Smooth muscle cell (in vitro differentiated cells): ENCODE results near the gene MPV17L2. TPM values are rescaled to one million over a fixed set of nuclear protein-coding genes. Genes with fewer than 3 reads are reported as not detected.

Experiments used
- DNase-seq: peaks from one replicate; lab custom pipeline; 2025; ENCODE audit not compliant: unreplicated experiment; lab: John Stamatoyannopoulos, UW
- H2AFZ ChIP-seq: fragments of 200-600 bp; sonication (generic); 2 replicates; pipeline ENCODE4 v1.6.0; 2016; ENCODE audit warnings: antibody characterized with exemption, low read depth, mild to moderate bottlenecking
- H3F3A ChIP-seq: fragments of 200-600 bp; sonication (generic); 2 replicates; pipeline ENCODE4 v1.6.0; 2017; ENCODE audit warnings: antibody characterized with exemption, low read depth
- H3K27ac ChIP-seq: fragments of 200-600 bp; sonication (generic); 2 replicates; pipeline ENCODE4 v1.5.1; 2016; ENCODE audit warnings: low read depth, mild to moderate bottlenecking
- H3K27me3 ChIP-seq: fragments of 200-600 bp; sonication (generic); 2 replicates; pipeline ENCODE4 v1.6.1; 2016; ENCODE audit warnings: low read depth, mild to moderate bottlenecking
- H3K36me3 ChIP-seq: fragments of 200-600 bp; sonication (generic); 2 replicates; pipeline ENCODE4 v1.5.1; 2016; ENCODE audit warnings: low read depth
- H3K4me1 ChIP-seq: fragments of 200-600 bp; sonication (generic); 2 replicates; pipeline ENCODE4 v1.5.1; 2016; ENCODE audit warnings: low read depth
- H3K4me2 ChIP-seq: fragments of 200-600 bp; sonication (generic); 2 replicates; pipeline ENCODE4 v1.6.0; 2016; ENCODE audit warnings: mild to moderate bottlenecking
- H3K4me3 ChIP-seq: fragments of 200-600 bp; sonication (generic); 2 replicates; pipeline ENCODE4 v1.5.1; 2016; ENCODE audit warnings: mild to moderate bottlenecking
- H3K79me2 ChIP-seq: fragments of 200-600 bp; sonication (generic); 2 replicates; pipeline ENCODE4 v1.6.0; 2016; ENCODE audit warnings: low read depth, mild to moderate bottlenecking
- H3K9ac ChIP-seq: fragments of 200-600 bp; sonication (generic); 2 replicates; pipeline ENCODE4 v1.6.0; 2016; ENCODE audit warnings: low read depth
- H3K9me3 ChIP-seq: fragments of 200-600 bp; sonication (generic); replicated peaks from 2 replicates; pipeline ENCODE4 v1.5.1; 2016; ENCODE audit warnings: low read depth
- H4K20me1 ChIP-seq: fragments of 200-600 bp; sonication (generic); 2 replicates; pipeline ENCODE4 v1.6.0; 2016; ENCODE audit warnings: low read depth
- CTCF ChIP-seq: fragments of 200-600 bp; sonication (generic); IDR thresholded peaks from 2 replicates; pipeline ENCODE4 v1.5.1; 2017; ENCODE audit warnings: borderline replicate concordance, mild to moderate bottlenecking, antibody characterized with exemption; ENCODE audit not compliant: insufficient read depth, poor library complexity, severe bottlenecking
- WGBS: methylation state at CpG from one replicate; pipeline ENCODE4 v1.1.7; 2016; ENCODE audit warnings: low lambda C conversion rate; 5-methylcytosine and 5-hydroxymethylcytosine counted together
- polyA plus RNA-seq: library from polyadenylated mRNA; unstranded; fragments of >200 nt; fragmentation: Nextera tagmentation; extraction: Ambion mirVana; gene quantifications from 2 replicates; pipeline ENCODE4 v1.2.1, GENCODE V29; 2016
- total RNA-seq: library from RNA; depleted of rRNA; stranded (reverse); fragments of >200 nt; gene quantifications from 2 replicates; pipeline ENCODE4 v1.2.3, GENCODE V29; 2014

MPV17L2 gene
- total and polyA plus RNA-seq, 2 experiments from 2014 or later = 11.6 to 28.7 TPM

DNA sequence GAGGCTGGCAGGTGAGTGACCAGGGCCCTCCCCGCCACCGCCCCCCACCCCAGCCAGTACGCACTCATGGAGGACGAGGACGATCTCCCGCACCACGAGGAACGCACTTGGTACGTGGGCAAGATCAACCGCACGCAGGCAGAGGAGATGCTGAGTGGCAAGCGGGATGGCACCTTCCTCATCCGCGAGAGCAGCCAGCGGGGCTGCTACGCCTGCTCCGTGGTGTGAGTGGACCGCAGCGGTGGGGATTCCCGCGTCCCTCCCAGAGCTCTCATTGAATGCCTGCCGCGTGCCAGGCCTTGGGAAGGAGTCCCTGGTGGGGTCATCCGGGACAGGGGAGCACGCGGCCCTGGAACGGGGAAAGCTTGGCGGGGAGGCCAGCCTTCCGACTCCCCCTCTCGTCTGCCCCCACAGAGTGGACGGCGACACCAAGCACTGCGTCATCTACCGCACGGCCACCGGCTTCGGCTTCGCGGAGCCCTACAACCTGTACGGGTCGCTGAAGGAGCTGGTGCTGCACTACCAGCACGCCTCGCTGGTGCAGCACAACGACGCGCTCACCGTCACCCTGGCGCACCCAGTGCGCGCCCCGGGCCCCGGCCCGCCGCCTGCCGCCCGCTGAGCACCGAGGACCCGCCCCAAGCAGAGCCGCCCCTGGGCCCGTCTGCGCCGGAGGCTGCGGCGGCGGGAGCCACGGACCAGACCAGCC, 24.2 kb upstream of the MPV17L2 start:
- no peaks in the 10 kb centered on the region for H3K4me1 ChIP-seq
- H3K4me3 ChIP-seq = no peak overlapping the region
- no peaks in the 10 kb centered on the region for H3F3A ChIP-seq
- H3K9ac ChIP-seq = no peak overlapping the region
- WGBS = 98% methylated on average over 36 of the region's 66 CpGs
- H3K27ac ChIP-seq = no peak overlapping the region
- TF ChIP-seq CTCF = no peak
- H3K4me2 ChIP-seq = no peak overlapping the region
- no peak overlapping the region for H2AFZ ChIP-seq
- no peaks in the 10 kb centered on the region for H4K20me1 ChIP-seq
- H3K36me3 ChIP-seq = no peaks in the 10 kb centered on the region
- no peak for DNase-seq
- H3K9me3 ChIP-seq = no peaks in the 10 kb centered on the region
- H3K79me2 ChIP-seq = no peaks in the 10 kb centered on the region
- no peaks in the 10 kb centered on the region for H3K27me3 ChIP-seq

DNA sequence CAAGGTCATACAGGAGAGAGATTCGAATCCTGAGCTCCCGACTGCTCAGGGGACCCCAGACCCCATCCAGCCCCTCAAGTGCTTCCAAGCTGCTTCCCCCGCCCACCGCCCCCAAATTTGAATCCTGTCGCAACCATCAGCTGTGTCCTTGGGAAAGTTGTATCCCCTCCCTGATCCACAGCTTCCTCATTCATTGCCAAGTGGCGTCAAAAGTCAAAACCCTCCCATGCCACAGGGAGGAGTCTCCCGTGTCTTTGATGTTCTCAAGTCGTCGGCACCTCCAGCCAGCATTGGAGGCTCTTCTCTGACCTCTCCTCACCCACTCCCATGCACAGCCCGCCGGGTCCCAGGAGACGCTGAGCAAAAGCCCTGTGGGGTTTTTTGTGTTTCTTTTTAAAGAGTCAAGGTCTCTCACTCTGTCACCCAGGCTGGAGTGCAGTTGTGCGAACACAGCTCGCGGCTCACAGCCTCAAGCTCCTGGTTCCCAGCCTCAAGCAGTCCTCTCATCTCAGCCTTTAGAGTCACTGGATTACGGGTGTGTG, 22.2 kb upstream of the MPV17L2 start:
- H3K27me3 ChIP-seq = peaks cover 11% of the 10 kb centered on the region
- WGBS = 85% methylated on average over 13 of the region's 16 CpGs

GRCh38 chr19:18171605-18172327, 21.3 kb upstream of the MPV17L2 start:
- no peaks in the 10 kb centered on the region for H3K4me1 ChIP-seq
- no peak overlapping the region for H3K27ac ChIP-seq
- no peaks in the 10 kb centered on the region for H3K36me3 ChIP-seq
- no peaks in the 10 kb centered on the region for H3K9me3 ChIP-seq
- H2AFZ ChIP-seq = no peak overlapping the region
- no peak for DNase-seq
- no peaks in the 10 kb centered on the region for H4K20me1 ChIP-seq
- no peak overlapping the region for H3K4me2 ChIP-seq
- H3K4me3 ChIP-seq = no peak overlapping the region
- H3F3A ChIP-seq = no peaks in the 10 kb centered on the region
- H3K27me3 ChIP-seq = peaks cover 11% of the 10 kb centered on the region
- no peak for TF ChIP-seq CTCF
- H3K79me2 ChIP-seq = no peaks in the 10 kb centered on the region
- H3K9ac ChIP-seq = no peak overlapping the region
- 96% methylated on average over 8 of the region's 8 CpGs for WGBS

More for the DNA sequence above, 22.2 kb upstream of the MPV17L2 start:
- no peak for DNase-seq
- Histone ChIP-seq H3K9me3 (no peaks in the 10 kb centered on the region), H3K4me2 (no peak overlapping the region), H3K79me2 (no peaks in the 10 kb centered on the region), H3K4me3 (no peak overlapping the region), H3K36me3 (no peaks in the 10 kb centered on the region), H3K27ac (no peak overlapping the region), H2AFZ (no peak overlapping the region), H3K9ac (no peak overlapping the region), H3K4me1 (no peaks in the 10 kb centered on the region), H3F3A (no peaks in the 10 kb centered on the region), H4K20me1 (no peaks in the 10 kb centered on the region)
- no peak for TF ChIP-seq CTCF
